GM19324 (cell line): ENCODE measurements around the gene CXCL12.

Source experiments
- ATAC-seq: cut with Tn5 transposase; IDR thresholded peaks from one replicate; pipeline ENCODE4 v1.9.1; 2021; ENCODE audit warnings: mild to moderate bottlenecking, moderate library complexity; ENCODE audit not compliant: unreplicated experiment, low FRiP score

The CXCL12 gene

GRCh38 chr10:44386546-44387052, 1.7 kb upstream of the CXCL12 start:
- ATAC-seq, result no peak

DNA sequence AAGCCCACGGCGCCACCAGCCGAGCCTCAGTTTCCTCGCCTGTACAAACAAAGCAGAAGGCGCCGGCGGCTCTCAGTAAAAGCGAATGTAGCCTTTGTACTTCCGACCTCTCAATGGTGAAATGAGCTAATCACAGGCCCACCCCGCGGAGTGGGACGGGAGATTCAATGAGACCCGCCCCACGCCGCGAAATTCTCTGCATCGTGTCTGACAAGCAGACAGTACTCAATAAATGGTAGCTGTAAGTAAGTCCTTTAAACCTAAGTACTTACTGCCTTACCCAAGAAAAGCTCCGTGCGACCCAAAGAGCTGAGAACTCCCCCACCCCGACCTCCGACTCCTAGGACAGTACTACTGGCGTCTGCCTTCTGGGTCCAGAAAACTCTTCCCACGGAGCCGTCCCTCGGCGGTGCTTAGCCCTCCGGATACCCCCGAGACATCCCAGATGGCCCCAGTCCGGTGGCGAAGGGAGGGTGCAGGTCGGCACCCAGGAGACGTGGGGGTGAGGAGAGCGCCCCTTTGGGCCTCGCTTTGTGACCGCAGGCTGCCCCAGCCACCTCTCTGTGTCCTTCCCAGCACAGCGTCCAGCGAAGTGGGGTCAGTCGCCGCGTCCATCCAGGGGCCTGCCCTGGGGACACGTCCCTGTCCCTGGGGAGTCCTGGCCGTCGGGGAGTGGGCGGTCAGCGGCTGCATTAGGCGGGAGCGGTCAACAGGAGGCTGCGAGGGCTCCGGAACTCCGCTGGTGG, 972 bp upstream of the CXCL12 start:
- no peak for ATAC-seq

GRCh38 chr10:44384601-44385025, 284 bp downstream of the CXCL12 start:
- ATAC-seq, result no peak

GRCh38 chr10:44383749-44384600, 922 bp downstream of the CXCL12 start:
- ATAC-seq, result no peak

GRCh38 chr10:44382981-44383748, 1.7 kb downstream of the CXCL12 start:
- no peak for ATAC-seq

DNA sequence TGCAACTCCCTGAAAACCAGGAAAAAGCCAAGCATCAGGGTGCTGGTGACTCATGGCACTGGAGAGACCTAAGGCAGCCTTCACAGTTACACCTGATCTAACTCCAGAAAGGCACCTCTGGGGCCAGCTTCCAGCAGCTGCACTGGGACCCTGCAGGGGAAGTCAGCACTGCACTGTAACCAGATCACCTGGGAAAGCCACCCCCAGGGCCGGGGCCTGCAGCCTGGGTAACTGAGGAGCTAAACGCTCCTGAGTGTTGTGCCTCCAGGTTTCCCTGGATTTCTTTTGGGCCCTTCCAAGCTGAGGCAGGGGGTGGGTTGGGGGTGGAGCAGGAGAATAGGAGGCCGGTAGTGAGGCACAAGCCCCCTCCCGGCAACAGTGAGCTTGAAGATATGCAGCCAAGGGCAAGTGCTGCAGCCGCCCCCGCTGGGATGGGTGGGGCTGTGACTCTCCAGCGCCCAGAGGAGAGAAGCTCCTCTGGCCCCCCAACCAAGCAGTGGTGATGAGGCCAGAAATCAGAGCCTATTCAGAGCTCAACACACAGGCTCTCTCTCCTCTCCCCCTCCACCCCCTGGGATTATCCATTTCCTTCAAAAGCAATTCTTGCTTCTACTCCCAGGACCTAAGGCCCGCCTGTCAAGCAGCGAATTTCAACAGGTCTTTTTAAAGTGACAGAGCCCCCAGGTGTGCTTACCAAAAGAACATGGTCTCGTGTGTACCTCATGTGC, 2.6 kb downstream of the CXCL12 start:
- ATAC-seq, result no peak

DNA sequence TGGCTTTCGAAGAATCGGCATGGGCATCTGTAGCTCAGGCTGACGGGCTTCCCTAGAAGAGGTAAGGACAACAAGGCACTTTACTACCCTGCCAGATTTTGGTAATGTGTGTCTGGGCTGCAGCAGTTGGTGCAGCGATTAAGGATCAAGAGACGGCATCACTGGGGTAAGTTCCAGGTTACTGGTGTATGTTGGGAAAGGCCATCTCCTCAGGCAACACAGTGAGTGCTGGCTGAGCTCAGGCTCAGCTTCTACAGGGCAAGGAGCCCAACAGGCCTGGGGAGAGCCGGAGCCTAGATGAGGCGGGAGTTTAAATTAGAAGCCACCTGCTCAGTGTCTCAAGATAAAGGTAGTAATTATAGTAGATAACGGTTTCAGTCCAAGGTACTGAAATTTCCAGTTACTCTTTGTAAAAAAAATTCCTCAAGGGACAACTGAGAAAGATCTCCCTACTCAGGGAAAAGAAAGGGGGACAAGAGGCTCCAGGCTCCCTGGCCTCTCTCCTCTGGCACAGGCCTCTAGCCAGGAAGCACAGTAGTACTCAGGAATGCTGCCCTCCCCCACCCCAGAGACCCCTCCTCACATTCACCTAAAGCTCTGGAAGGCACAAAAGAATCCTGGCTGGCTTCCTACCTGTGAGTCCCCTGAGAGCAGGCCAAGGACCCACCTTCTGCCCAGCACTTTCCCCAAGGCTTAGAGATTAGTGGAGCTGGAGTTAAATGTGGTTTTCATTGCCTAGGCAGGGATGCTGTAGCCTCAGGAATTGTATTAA, 3.9 kb downstream of the CXCL12 start:
- no peak for ATAC-seq

GRCh38 chr10:44379907-44380306, 5.0 kb downstream of the CXCL12 start:
- no peak for ATAC-seq

DNA sequence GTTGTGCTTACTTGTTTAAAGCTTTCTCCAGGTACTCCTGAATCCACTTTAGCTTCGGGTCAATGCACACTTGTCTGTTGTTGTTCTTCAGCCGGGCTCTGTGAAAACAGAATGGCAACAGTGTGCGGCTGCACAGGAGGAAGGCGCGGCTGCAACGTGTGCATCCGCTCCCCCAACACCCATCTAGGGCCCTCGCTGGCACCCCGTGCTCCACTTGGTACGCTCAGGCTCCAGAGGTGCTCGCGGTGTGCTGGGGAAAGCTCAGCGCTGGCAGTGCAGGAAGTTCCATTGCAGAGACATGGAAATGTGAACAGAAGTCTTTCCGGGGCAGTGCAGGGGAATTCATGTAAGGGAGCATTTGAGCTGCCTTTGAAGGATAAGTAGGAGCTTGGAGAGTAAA, 6.3 kb downstream of the CXCL12 start:
- no peak for ATAC-seq

GRCh38 chr10:44377651-44378310, 7.1 kb downstream of the CXCL12 start:
- ATAC-seq, result no peak

DNA sequence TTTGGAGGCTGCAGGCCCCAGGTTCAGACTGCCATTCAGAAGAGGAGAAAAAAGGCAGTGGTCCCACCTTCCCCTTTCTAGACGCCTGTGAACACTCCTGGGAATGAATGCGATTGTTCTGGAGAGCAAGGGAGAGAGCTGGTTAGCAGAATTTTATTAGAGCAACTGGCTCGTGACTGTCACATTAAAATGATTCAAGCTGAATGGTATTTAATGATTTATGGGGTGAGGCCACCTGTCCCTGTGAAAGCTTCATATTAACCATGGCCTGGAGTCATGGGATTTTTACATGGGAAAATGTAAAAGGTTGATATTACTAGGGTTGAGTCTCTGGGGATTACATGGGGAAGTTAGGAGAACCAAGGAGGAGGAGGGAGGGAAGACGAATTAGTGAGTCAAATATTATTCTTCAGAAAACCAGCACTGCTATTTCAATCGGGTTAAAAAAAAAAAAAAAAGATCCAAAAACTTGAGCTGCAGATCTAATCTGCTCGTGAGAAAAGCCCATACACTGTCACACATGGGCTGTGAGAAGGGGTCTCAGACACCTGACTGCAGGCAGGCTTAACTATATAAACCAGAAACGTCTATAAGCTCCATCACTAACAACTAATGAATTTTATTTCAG, 8.3 kb downstream of the CXCL12 start:
- no peak for ATAC-seq

DNA sequence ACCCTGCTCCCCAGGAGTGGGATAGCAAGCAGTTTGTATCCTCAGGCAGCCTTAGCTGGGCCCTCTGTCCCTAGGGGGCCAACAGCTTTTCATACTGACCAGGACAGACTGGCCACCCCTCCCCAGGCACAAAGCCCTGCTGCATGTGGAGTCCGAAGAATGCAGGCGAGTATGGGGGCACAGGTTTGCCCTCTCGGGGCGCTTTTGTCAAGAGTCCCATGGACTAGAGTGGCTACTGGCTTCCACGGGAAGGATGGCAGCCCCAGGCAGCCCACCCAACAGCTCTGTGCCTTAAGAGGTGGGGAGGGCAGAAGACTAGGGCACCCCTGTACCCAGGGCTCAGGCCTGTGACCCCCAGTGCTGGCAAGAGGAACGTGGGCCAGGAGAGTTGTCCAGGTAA, 10.7 kb downstream of the CXCL12 start:
- no peak for ATAC-seq

DNA sequence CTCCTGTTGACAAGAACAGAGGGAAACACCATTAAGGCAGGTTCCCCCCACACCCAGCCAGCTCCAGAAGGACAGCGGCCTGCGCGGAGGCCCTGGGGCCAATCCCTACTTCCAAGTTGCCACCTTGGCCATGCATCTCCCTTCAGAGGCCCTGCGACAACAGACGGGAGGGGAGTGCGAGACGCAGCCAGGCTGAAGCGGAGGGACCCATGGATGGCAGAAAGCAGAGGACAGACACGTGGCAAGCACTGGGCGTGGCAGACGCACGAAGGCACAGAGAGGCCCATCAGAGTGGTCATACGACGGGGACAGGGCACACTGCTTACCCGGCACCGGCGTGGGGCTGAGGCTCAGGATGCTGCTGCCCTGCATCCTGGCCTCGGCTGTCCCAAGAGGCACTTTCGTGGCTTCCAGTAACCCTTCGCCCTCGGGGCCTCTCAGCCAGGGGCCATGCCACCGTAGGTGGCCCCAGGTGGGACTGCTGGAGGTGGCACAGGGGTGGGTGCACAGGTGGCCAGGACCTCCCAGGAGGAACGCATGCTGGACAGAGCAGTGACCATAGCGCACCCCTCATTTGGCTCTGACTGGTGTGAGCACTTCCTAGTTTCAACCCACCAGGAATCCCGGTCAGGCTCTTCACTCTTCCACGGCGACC, 11.4 kb downstream of the CXCL12 start:
- ATAC-seq, result no peak

DNA sequence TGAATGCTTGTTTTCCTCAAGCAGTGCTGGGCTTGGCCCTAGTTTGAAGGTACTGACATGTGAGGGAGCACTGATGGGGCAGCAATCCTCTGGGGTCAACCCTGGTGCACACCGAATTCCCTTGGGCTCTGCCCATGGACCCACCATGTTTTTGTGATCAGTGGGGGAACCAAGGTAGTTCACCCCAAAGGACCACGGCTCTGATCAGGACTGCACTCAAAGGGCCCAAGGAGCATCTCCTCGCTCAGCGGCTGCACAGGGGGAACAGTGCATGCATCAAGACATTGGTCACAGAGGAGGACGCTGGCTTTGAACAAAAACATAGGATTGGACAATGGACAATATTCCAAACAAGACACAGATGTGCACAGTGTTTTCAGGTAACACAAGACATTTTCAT, 12.7 kb downstream of the CXCL12 start:
- no peak for ATAC-seq

DNA sequence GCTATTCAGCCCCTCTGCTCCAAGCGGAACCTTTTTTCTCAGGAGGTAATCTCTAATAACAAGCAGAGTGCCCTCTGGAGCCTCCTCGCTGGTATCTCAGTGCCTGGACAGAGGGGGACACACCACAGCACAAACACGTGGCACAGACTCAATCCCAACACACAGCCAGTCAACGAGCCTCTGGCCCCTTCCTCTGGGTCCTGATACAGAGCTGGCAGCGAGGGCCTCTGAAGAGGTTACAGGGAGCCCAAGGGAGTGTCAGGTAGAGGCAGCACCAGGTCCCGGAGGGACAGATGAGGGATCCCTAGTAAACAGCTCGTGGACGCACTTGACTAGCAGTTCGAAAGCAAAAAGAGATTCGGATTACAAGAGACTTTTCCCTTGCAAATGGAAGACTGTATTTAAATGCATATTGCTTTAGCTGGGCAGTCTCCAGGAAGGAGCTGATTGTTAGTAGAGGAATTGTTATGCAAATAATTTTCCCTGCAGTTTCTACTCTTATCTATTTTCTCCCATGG, 14.1 kb downstream of the CXCL12 start:
- ATAC-seq, result no peak

DNA sequence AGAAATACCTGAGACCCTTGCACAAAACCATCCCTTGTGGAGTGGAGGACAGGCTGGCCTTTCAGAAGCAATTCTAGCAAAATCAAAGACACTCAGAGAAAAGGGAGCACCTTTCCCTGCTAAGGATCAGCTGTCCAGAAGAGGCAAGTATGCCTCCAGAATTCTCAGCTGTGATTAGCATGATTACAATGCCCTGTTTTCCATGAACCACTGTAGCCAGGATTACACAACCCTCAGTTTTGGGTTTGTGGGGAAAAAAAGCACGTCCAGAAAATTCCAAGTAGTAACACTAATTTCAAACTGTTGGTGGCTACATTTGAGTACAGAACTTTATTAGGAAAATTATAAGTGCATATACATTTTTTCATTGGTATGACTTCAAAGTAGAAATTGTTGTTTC, 15.0 kb downstream of the CXCL12 start:
- no peak for ATAC-seq

- no peak for ATAC-seq
Measured at GRCh38 chr10:44369296-44369695, 15.6 kb downstream of the CXCL12 start.

DNA sequence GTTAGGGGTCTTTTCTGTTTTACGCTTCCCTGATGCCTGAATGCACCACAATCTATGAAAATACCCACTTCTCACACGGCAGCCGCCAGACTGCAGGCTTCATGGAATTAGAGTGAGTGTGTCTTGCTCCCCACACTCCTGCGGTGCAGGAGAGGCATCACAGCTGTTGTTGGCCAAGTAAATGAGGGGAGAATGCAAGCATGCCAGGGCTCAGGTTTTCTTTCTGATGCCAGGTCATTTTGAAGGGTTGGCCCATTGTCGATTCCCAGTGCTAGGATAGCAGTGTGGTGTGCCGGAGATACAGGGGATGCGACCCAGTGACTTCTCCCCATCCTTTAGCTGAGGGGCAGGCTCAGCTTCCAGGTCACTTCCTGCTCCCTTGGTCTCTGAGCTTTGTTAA, 16.3 kb downstream of the CXCL12 start:
- ATAC-seq, result no peak
